Transverse colon (tissue), 4 donors: ENCODE measurements around the gene SUN1.

Experiments used
- POLR2AphosphoS5 ChIP-seq, 3 donors: sonication (generic); formaldehyde crosslinking; IDR thresholded peaks; one replicate each; pipeline ENCODE4 v1.6.1; 2016; ENCODE audit warnings: antibody characterized with exemption in 3 of 3
- TF ChIP-seq, protein P1 (sequence below), 5 experiments: fragments of 200-600 bp in 3 of 5; fragments of 450-650 bp in 2 of 5; sonication (generic) in 3 of 5; IDR thresholded peaks; 1 replicate in 2 of 5; 2 replicates in 3 of 5; pipeline ENCODE4 v1.5.1; 2016 to 2017; ENCODE audit warnings: antibody characterized with exemption in 5 of 5, inconsistent platforms in 3 of 5, mild to moderate bottlenecking in 2 of 5, moderate library complexity in 1 of 5

GRCh38 chr7:889025-889390 is 56.7 kb downstream of the SUN1 start:
- TF ChIP-seq, protein P1, sequence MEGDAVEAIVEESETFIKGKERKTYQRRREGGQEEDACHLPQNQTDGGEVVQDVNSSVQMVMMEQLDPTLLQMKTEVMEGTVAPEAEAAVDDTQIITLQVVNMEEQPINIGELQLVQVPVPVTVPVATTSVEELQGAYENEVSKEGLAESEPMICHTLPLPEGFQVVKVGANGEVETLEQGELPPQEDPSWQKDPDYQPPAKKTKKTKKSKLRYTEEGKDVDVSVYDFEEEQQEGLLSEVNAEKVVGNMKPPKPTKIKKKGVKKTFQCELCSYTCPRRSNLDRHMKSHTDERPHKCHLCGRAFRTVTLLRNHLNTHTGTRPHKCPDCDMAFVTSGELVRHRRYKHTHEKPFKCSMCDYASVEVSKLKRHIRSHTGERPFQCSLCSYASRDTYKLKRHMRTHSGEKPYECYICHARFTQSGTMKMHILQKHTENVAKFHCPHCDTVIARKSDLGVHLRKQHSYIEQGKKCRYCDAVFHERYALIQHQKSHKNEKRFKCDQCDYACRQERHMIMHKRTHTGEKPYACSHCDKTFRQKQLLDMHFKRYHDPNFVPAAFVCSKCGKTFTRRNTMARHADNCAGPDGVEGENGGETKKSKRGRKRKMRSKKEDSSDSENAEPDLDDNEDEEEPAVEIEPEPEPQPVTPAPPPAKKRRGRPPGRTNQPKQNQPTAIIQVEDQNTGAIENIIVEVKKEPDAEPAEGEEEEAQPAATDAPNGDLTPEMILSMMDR (IDR thresholded peaks at IDR 0.05) = no peak
- TF ChIP-seq POLR2AphosphoS5 (IDR thresholded peaks at IDR 0.05) = no peak
